GM19193 (cell line): ENCODE data around the gene DNAJC11.
A peak's percentile ranks its signal among the peaks of the same experiment; 100 is the strongest.

Experiments used
- POLR2A ChIP-seq: IDR thresholded peaks from 4 replicates; pipeline ENCODE4 v1.6.1; 2011; ENCODE audit not compliant: insufficient read depth, insufficient read length; ENCODE audit errors: extremely low read depth

The DNAJC11 gene

GRCh38 chr1:6591222-6591621 is 110.4 kb downstream of the DNAJC11 start:
- TF ChIP-seq POLR2A, result no peak

- no peak for TF ChIP-seq POLR2A
Measured at GRCh38 chr1:6590046-6590445, 111.6 kb downstream of the DNAJC11 start.

- TF ChIP-seq POLR2A, result no peak
Measured at GRCh38 chr1:6588893-6589520, 112.6 kb downstream of the DNAJC11 start.

- TF ChIP-seq POLR2A, result no peak
Measured at GRCh38 chr1:6588128-6588892, 113.3 kb downstream of the DNAJC11 start.

- TF ChIP-seq POLR2A, result no peak
Measured at GRCh38 chr1:6587261-6588005, 114.2 kb downstream of the DNAJC11 start.

GRCh38 chr1:6586404-6586816 is 115.2 kb downstream of the DNAJC11 start:
- TF ChIP-seq POLR2A, result peak; percentile 2

- TF ChIP-seq POLR2A, result no peak
Measured at GRCh38 chr1:6585841-6586240, 115.8 kb downstream of the DNAJC11 start.

- TF ChIP-seq POLR2A, result no peak
Measured at GRCh38 chr1:6585081-6585722, 116.4 kb downstream of the DNAJC11 start.
